Measurements from ENCODE around the gene ZNF689.

The ZNF689 gene

GRCh38 chr16:30555315-30556124 lies 54.7 kb downstream of the ZNF689 start:
- Histone ChIP-seq H3K9ac (peak overlapping the region; percentile 98; the same call in 1 of the 2 replicates), H3K27ac (no peak overlapping the region), H3K4me3 (no peak overlapping the region), H4K20me1 (peaks cover 29% of the 10 kb centered on the region; the same call in 1 of the 2 replicates), H3K4me1 (peaks cover 36% of the 10 kb centered on the region), H3K9me3 (no peaks in the 10 kb centered on the region), H3K36me3 (peaks cover 44% of the 10 kb centered on the region), H3K4me2 (peak overlapping the region; percentile 91; the same call in 1 of the 2 replicates), H3K27me3 (peaks cover 14% of the 10 kb centered on the region)
- TF ChIP-seq Cebpa-rat (IDR thresholded peaks at IDR 0.05): no peak

- Histone ChIP-seq H3K4me2 (no peak overlapping the region), H3K9me3 (no peaks in the 10 kb centered on the region), H3K27me3 (peaks cover 6% of the 10 kb centered on the region; the same call in 1 of the 2 replicates), H4K20me1 (peaks cover 29% of the 10 kb centered on the region; the same call in 1 of the 2 replicates), H3K27ac (no peak overlapping the region), H3K36me3 (peaks cover 44% of the 10 kb centered on the region), H3K9ac (no peak overlapping the region), H3K4me1 (peaks cover 36% of the 10 kb centered on the region), H3K4me3 (no peak overlapping the region)
- TF ChIP-seq Cebpa-rat (IDR thresholded peaks at IDR 0.05): no peak
These were observed 55.5 kb downstream of the ZNF689 start for GRCh38 chr16:30554557-30555314.

DNA sequence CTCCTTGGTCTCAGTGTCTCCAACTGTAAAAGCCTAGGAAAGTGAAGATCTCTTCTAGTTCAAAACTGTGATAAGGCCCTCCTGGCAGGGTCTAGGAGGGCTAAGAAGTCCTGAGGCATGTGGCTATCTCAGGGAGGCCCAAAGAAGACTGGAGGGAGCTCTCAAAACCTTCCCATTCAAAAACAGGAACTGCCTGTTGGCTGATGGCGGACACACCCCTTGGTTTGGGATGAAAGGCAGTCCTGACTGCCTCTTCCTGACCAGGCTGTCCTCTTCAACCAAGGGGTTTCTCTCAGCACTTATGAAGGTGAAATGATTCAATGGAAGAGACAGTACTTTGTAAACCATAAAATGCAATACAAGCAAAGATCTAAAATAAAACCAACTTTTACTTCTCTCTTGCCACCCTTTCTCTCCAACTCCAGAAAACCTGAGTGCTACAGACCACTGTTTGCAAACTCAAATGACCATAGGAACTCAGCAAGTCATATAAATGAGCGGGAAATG lies 56.7 kb downstream of the ZNF689 start:
- Histone ChIP-seq H3K36me3 (peaks cover 44% of the 10 kb centered on the region), H3K4me2 (peak overlapping the region; percentile 16), H3K4me3 (no peak overlapping the region), H3K27me3 (no peaks in the 10 kb centered on the region), H3K27ac (no peak overlapping the region), H4K20me1 (peaks cover 29% of the 10 kb centered on the region; the same call in 1 of the 2 replicates), H3K4me1 (peaks cover 27% of the 10 kb centered on the region), H3K9me3 (no peaks in the 10 kb centered on the region), H3K9ac (no peak overlapping the region)
- no peak for TF ChIP-seq Cebpa-rat (IDR thresholded peaks at IDR 0.05)

GRCh38 chr16:30552956-30553355 lies 57.2 kb downstream of the ZNF689 start:
- no peak overlapping the region for H3K9ac ChIP-seq
- peaks cover 46% of the 10 kb centered on the region for H3K36me3 ChIP-seq
- H3K9me3 ChIP-seq: no peaks in the 10 kb centered on the region
- peaks cover 29% of the 10 kb centered on the region; the same call in 1 of the 2 replicates for H4K20me1 ChIP-seq
- no peak overlapping the region for H3K27ac ChIP-seq
- peak overlapping the region; percentile 16; the same call in 1 of the 2 replicates for H3K4me2 ChIP-seq
- H3K4me3 ChIP-seq: no peak overlapping the region
- no peak for TF ChIP-seq Cebpa-rat (IDR thresholded peaks at IDR 0.05)
- H3K27me3 ChIP-seq: no peaks in the 10 kb centered on the region
- H3K4me1 ChIP-seq: peaks cover 26% of the 10 kb centered on the region
